CD4-positive, alpha-beta T cell (primary cell): ENCODE results near the gene TSEN2. TPM values are rescaled to one million over a fixed set of nuclear protein-coding genes. Genes with fewer than 3 reads are reported as not detected.

Source experiments
- ATAC-seq: fragments of 200-7000 bp; cut with Tn5 transposase; one replicate; pipeline ENCODE4 v1.10.0; 2022; ENCODE audit warnings: mild to moderate bottlenecking; ENCODE audit not compliant: poor library complexity
- CTCF ChIA-PET: fragments of 350-600 bp; sonication (Branson Sonifier 250); formaldehyde crosslinking; loops from one replicate; lab custom pipeline; 2021; ENCODE audit warnings: antibody characterized with exemption, inconsistent platforms; lab: Charles Lee
- POLR2A ChIA-PET: fragments of 350-600 bp; sonication (Branson Sonifier 250); formaldehyde crosslinking; loops from one replicate; lab custom pipeline; 2021; ENCODE audit warnings: antibody characterized with exemption, inconsistent platforms; lab: Charles Lee
- DNase-seq, 14 experiments: peaks; one replicate each; pipeline ENCODE4 v3.0.0-alpha.2; 2013 to 2020; ENCODE audit warnings: mixed read lengths in 2 of 14
- H3K27ac ChIP-seq, 2 donors: one replicate each; pipeline versions ENCODE4 v1.5.1 to v1.7.0; 2013; ENCODE audit warnings: low read length in 2 of 2, low read depth in 1 of 2, mild to moderate bottlenecking in 1 of 2
- H3K27me3 ChIP-seq, 2 experiments: 1 replicate in 1 of 2; 2 replicates in 1 of 2; pipeline versions ENCODE4 v1.6.1 to v1.7.0; 2013; ENCODE audit warnings: low read length in 2 of 2, control low read depth in 1 of 2, mild to moderate bottlenecking in 1 of 2, moderate library complexity in 1 of 2; ENCODE audit not compliant: insufficient read depth in 2 of 2, control insufficient read depth in 1 of 2
- H3K36me3 ChIP-seq: one replicate; pipeline ENCODE4 v1.6.1; 2013; ENCODE audit warnings: low read length, control low read depth; ENCODE audit not compliant: insufficient read depth
- H3K4me1 ChIP-seq: one replicate; pipeline ENCODE4 v1.6.1; 2013; ENCODE audit warnings: low read length, control low read depth; ENCODE audit not compliant: insufficient read depth
- H3K4me3 ChIP-seq: one replicate; pipeline ENCODE4 v1.5.1; 2013; ENCODE audit warnings: mild to moderate bottlenecking, low read length, moderate library complexity
- H3K9me3 ChIP-seq, 2 experiments: 1 replicate in 1 of 2; 2 replicates in 1 of 2; pipeline versions ENCODE4 v1.6.1 to v1.7.0; 2013; ENCODE audit warnings: low read length in 2 of 2, mild to moderate bottlenecking in 2 of 2, control low read depth in 1 of 2, moderate library complexity in 1 of 2; ENCODE audit not compliant: control insufficient read depth in 1 of 2, insufficient read depth in 1 of 2
- H3K27ac Mint-ChIP-seq: one replicate; pipeline ENCODE4 v1.8.0; 2020; ENCODE audit warnings: mixed read lengths
- H3K27me3 Mint-ChIP-seq: one replicate; pipeline ENCODE4 v1.8.0; 2021; ENCODE audit warnings: mixed read lengths
- H3K36me3 Mint-ChIP-seq: one replicate; pipeline ENCODE4 v1.8.0; 2021; ENCODE audit warnings: low read depth, mixed read lengths
- H3K4me1 Mint-ChIP-seq: one replicate; pipeline ENCODE4 v1.8.0; 2021; ENCODE audit warnings: low read depth, mixed read lengths
- H3K4me3 Mint-ChIP-seq: one replicate; pipeline ENCODE4 v1.8.0; 2020; ENCODE audit warnings: mild to moderate bottlenecking, mixed read lengths
- H3K9me3 Mint-ChIP-seq: one replicate; pipeline ENCODE4 v1.8.0; 2020; ENCODE audit warnings: mixed read lengths
- intact Hi-C, 2 experiments: fragments of 100-400 bp; cut with DNase I in 1 of 2; cut with micrococcal nuclease in 1 of 2; formaldehyde crosslinking; loops; one replicate each; pipeline versions ENCODE4 v1.15.1 to v1.9.0; 2023 to 2025; cut with DNase I, micrococcal nuclease
- total RNA-seq, 174 experiments: library from RNA in 2 of 174; stranded (reverse) in 2 of 174; gene quantifications; one replicate each; pipeline ENCODE4 v1.2.3 and lab custom pipeline; 2021 to 2026
- TF ChIP-seq, protein P1 (sequence below): fragments of 200-600 bp; IDR thresholded peaks from one replicate; pipeline ENCODE4 v1.8.0; 2022; ENCODE audit warnings: antibody characterized with exemption, mild to moderate bottlenecking

Gene TSEN2
- total RNA-seq, 2 experiments from 2014 or later, result 8.0 to 8.2 TPM

DNA sequence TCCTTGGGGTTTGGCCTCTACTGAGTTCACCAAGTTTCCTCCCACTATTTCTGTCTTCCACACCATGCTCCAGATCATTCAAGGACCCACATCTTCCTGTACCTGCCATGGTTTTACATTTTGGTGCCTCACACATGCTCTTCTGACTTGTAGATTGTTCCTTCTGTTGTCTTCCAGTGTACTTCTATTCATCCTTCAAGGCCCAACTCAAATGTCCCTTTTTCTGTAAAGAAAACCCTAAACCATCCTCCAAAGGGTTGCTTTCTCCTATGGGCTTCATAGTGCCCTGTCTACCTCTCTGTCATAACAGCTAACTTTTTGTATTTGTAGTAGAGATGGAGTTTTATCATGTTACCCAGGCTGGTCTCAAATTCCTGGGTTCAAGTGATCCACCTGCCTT is 20.1 kb upstream of the TSEN2 start:
- DNase-seq (no peak), ATAC-seq (no peak)
- Histone ChIP-seq H3K36me3 (no peaks in the 10 kb centered on the region), H3K27me3 (no peaks in the 10 kb centered on the region), H3K4me1 (peaks cover 11% of the 10 kb centered on the region), H3K27ac (no peak overlapping the region), H3K4me3 (no peak overlapping the region), H3K9me3 (no peaks in the 10 kb centered on the region)
- ChIA-PET CTCF (no interaction called here), POLR2A (no interaction called here)
- H3K36me3 Mint-ChIP-seq, result no peaks in the 10 kb centered on the region
- H3K4me3 Mint-ChIP-seq, result no peak overlapping the region
- intact Hi-C loops, result no loop called here
- peaks cover 18% of the 10 kb centered on the region for H3K4me1 Mint-ChIP-seq
- H3K27me3 Mint-ChIP-seq, result no peaks in the 10 kb centered on the region
- no peak overlapping the region for H3K27ac Mint-ChIP-seq
- no peaks in the 10 kb centered on the region for H3K9me3 Mint-ChIP-seq
- TF ChIP-seq, protein P1, sequence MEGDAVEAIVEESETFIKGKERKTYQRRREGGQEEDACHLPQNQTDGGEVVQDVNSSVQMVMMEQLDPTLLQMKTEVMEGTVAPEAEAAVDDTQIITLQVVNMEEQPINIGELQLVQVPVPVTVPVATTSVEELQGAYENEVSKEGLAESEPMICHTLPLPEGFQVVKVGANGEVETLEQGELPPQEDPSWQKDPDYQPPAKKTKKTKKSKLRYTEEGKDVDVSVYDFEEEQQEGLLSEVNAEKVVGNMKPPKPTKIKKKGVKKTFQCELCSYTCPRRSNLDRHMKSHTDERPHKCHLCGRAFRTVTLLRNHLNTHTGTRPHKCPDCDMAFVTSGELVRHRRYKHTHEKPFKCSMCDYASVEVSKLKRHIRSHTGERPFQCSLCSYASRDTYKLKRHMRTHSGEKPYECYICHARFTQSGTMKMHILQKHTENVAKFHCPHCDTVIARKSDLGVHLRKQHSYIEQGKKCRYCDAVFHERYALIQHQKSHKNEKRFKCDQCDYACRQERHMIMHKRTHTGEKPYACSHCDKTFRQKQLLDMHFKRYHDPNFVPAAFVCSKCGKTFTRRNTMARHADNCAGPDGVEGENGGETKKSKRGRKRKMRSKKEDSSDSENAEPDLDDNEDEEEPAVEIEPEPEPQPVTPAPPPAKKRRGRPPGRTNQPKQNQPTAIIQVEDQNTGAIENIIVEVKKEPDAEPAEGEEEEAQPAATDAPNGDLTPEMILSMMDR, result no peak

DNA sequence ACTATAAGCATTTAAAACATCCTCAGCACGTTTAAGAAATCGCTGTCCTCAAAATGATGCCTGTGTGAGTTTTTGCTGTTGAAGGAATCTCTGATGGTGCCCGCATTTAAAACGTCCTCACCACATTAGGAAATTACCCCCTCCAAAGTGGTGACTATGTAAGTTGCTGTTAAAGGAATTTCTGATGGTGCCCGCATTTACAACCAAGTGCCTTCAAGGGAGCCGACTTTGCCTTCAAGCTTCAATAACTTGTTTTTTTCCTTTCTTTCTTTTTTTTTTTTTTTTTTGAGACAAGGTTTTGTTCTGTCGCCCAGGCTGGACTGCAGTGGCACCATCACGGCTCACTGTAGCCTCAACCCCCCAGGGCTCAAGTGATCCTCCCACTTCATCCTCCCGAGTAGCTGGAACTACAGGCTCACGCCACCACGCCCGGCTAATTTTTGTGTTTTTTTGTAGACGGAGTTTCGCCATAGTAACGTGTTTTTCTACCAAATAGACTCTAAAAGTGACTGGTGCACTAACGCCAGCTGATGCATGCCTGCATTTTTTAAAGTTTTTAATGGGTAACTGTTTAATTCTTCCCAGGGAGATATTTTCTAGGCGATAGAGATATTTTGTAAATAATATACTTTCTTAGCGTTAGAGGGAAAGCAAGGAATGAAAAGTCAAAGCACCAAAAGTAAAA is 19.0 kb upstream of the TSEN2 start:
- DNase-seq, result no peak
- peaks cover 18% of the 10 kb centered on the region for H3K4me1 Mint-ChIP-seq
- no peak overlapping the region for H3K4me3 ChIP-seq
- H3K27me3 Mint-ChIP-seq, result no peaks in the 10 kb centered on the region
- H3K36me3 ChIP-seq, result no peaks in the 10 kb centered on the region
- H3K27ac ChIP-seq, result no peak overlapping the region
- peaks cover 11% of the 10 kb centered on the region for H3K4me1 ChIP-seq
- H3K27me3 ChIP-seq, result no peaks in the 10 kb centered on the region
- ChIA-PET POLR2A (no interaction called here), CTCF (no interaction called here)
- H3K27ac Mint-ChIP-seq, result no peak overlapping the region
- ATAC-seq, result no peak
- no peaks in the 10 kb centered on the region for H3K36me3 Mint-ChIP-seq
- no peaks in the 10 kb centered on the region for H3K9me3 Mint-ChIP-seq
- H3K4me3 Mint-ChIP-seq, result no peak overlapping the region
- no peaks in the 10 kb centered on the region for H3K9me3 ChIP-seq
- TF ChIP-seq, protein P1, result no peak
- intact Hi-C loops, result no loop called here

DNA sequence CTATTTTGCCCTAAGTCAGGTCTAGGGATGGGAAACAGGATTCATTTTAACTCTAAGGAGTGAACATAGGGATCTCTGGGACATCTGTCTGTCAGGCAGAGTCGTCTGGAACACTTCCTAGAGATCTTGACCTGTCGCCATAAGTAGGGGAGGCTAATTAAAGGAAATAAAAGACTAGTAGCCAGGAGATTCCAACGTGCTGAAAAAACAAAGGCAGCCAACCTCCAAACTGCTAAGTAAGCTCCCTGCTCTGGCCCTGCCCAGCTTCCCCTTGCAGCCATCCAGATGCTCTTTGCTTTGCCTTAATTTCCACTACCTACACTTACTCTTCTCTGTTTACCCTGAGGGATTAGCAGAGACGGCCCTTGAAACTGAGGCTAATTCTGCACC is 18.4 kb upstream of the TSEN2 start:
- no peaks in the 10 kb centered on the region for H3K27me3 ChIP-seq
- ChIA-PET POLR2A (no interaction called here), CTCF (no interaction called here)
- no peak overlapping the region for H3K27ac ChIP-seq
- no peaks in the 10 kb centered on the region for H3K9me3 ChIP-seq
- no peaks in the 10 kb centered on the region for H3K36me3 Mint-ChIP-seq
- H3K27ac Mint-ChIP-seq, result no peak overlapping the region
- intact Hi-C loops, result no loop called here
- no peak for ATAC-seq
- no peak overlapping the region for H3K4me3 ChIP-seq
- no peaks in the 10 kb centered on the region for H3K36me3 ChIP-seq
- H3K27me3 Mint-ChIP-seq, result no peaks in the 10 kb centered on the region
- peaks cover 13% of the 10 kb centered on the region for H3K4me1 ChIP-seq
- no peak overlapping the region for H3K4me3 Mint-ChIP-seq
- DNase-seq, result no peak
- H3K4me1 Mint-ChIP-seq, result peaks cover 18% of the 10 kb centered on the region
- no peaks in the 10 kb centered on the region for H3K9me3 Mint-ChIP-seq
- TF ChIP-seq, protein P1, result no peak
